ENCODE results near the gene OPN4.

- TF ChIP-seq CTCF (IDR thresholded peaks at IDR 0.05; ENCODE audit: insufficient read depth, low read length, poor library complexity, severe bottlenecking) (no peak), EZH2phosphoT487 (conservative IDR thresholded peaks at IDR 0.05; ENCODE audit: low read length) (no peak)
Measured at GRCh38 chr10:86662186-86663045, 8.1 kb downstream of the OPN4 start.
